Measurements from ENCODE around the gene TAF1. TPM values are rescaled to one million over a fixed set of nuclear protein-coding genes. Genes with fewer than 3 reads are reported as not detected.
"Not testable (repeated sequence)": the region's sequence is repeated elsewhere in the genome, so short reads cannot be mapped to it uniquely, and the experiment has no call there.

TAF1 gene
- total RNA-seq, 2 experiments from 2014 or later = 29.0 to 33.0 TPM

- POLR2A ChIA-PET = interaction anchor here (0.9 to 3.5 kb wide), 4 partner anchors 40 to 126 kb away, joined by 3 to 48 read pairs (median 8); partner anchors contain the start of genes OGT and TAF1
- no peak overlapping the region for H3K27ac Mint-ChIP-seq
These were observed 126.3 kb downstream of the TAF1 start for GRCh38 chrX:71492231-71493065.

GRCh38 chrX:71493111-71493613 lies 127.0 kb downstream of the TAF1 start:
- POLR2A ChIA-PET = interaction anchor here (1.0 to 3.5 kb wide), 3 partner anchors 40 to 127 kb away, joined by 3 to 48 read pairs (median 13); partner anchors contain the start of genes OGT and TAF1
- H3K4me1 Mint-ChIP-seq = peaks cover 13% of the 10 kb centered on the region
- H3K27me3 Mint-ChIP-seq = no peaks in the 10 kb centered on the region
- H3K9me3 Mint-ChIP-seq = peaks cover 2% of the 10 kb centered on the region
- CTCF ChIA-PET = no interaction called here
- no peak for DNase-seq
- H3K36me3 Mint-ChIP-seq (ENCODE audit: low read depth) = no peaks in the 10 kb centered on the region
- no peak overlapping the region for H3K27ac Mint-ChIP-seq
- H3K4me3 Mint-ChIP-seq = peak overlapping the region; percentile 75

More at GRCh38 chrX:71492231-71493065, 126.3 kb downstream of the TAF1 start:
- Mint-ChIP-seq H3K27me3 (no peaks in the 10 kb centered on the region), H3K36me3 (ENCODE audit: low read depth) (no peaks in the 10 kb centered on the region), H3K4me3 (peak overlapping the region; percentile 75), H3K9me3 (peaks cover 2% of the 10 kb centered on the region), H3K4me1 (peaks cover 13% of the 10 kb centered on the region)
- CTCF ChIA-PET = no interaction called here
- peak; percentile 42 for DNase-seq

GRCh38 chrX:71495979-71496378 lies 129.8 kb downstream of the TAF1 start:
- not testable (repeated sequence) for DNase-seq, H3K27me3 Mint-ChIP-seq, H3K27ac Mint-ChIP-seq

GRCh38 chrX:71496476-71496875 lies 130.3 kb downstream of the TAF1 start:
- POLR2A ChIA-PET = no interaction called here
- CTCF ChIA-PET = no interaction called here
- no peak for DNase-seq
- Mint-ChIP-seq H3K27me3 (no peaks in the 10 kb centered on the region), H3K4me3 (no peak overlapping the region), H3K27ac (no peak overlapping the region), H3K9me3 (peaks cover 2% of the 10 kb centered on the region), H3K36me3 (ENCODE audit: low read depth) (no peaks in the 10 kb centered on the region), H3K4me1 (peaks cover 12% of the 10 kb centered on the region)

More at GRCh38 chrX:71495979-71496378, 129.8 kb downstream of the TAF1 start:
- CTCF ChIA-PET; H3K36me3 Mint-ChIP-seq (ENCODE audit: low read depth); H3K4me3 Mint-ChIP-seq; H3K9me3 Mint-ChIP-seq; POLR2A ChIA-PET: not testable (repeated sequence)
- H3K4me1 Mint-ChIP-seq = peaks cover 12% of the 10 kb centered on the region

GRCh38 chrX:71502080-71502479 lies 135.9 kb downstream of the TAF1 start:
- H3K4me3 Mint-ChIP-seq; H3K27me3 Mint-ChIP-seq; H3K36me3 Mint-ChIP-seq (ENCODE audit: low read depth); H3K9me3 Mint-ChIP-seq; DNase-seq; H3K27ac Mint-ChIP-seq; H3K4me1 Mint-ChIP-seq; POLR2A ChIA-PET; CTCF ChIA-PET: not testable (repeated sequence)

- no peak overlapping the region for H3K4me3 Mint-ChIP-seq
- ChIA-PET CTCF (no interaction called here), POLR2A (no interaction called here)
- H3K36me3 Mint-ChIP-seq (ENCODE audit: low read depth) = no peaks in the 10 kb centered on the region
- H3K4me1 Mint-ChIP-seq = no peaks in the 10 kb centered on the region
- no peak for DNase-seq
- no peaks in the 10 kb centered on the region for H3K27me3 Mint-ChIP-seq
- H3K27ac Mint-ChIP-seq = no peak overlapping the region
- H3K9me3 Mint-ChIP-seq = no peaks in the 10 kb centered on the region
These were observed 138.2 kb downstream of the TAF1 start for GRCh38 chrX:71504346-71504745.

GRCh38 chrX:71509289-71509688 lies 143.1 kb downstream of the TAF1 start:
- Mint-ChIP-seq H3K9me3 (peaks cover 4% of the 10 kb centered on the region), H3K4me3 (no peak overlapping the region), H3K4me1 (peaks cover 8% of the 10 kb centered on the region), H3K27ac (no peak overlapping the region), H3K27me3 (no peaks in the 10 kb centered on the region), H3K36me3 (ENCODE audit: low read depth) (no peaks in the 10 kb centered on the region)
- DNase-seq = no peak
- POLR2A ChIA-PET = no interaction called here
- CTCF ChIA-PET = no interaction called here

- peaks cover 13% of the 10 kb centered on the region for H3K4me1 Mint-ChIP-seq
- no peak overlapping the region for H3K4me3 Mint-ChIP-seq
- POLR2A ChIA-PET = no interaction called here
- H3K36me3 Mint-ChIP-seq (ENCODE audit: low read depth) = no peaks in the 10 kb centered on the region
- no peaks in the 10 kb centered on the region for H3K27me3 Mint-ChIP-seq
- CTCF ChIA-PET = no interaction called here
- no peak for DNase-seq
- H3K9me3 Mint-ChIP-seq = peaks cover 4% of the 10 kb centered on the region
- no peak overlapping the region for H3K27ac Mint-ChIP-seq
These were observed 144.0 kb downstream of the TAF1 start for GRCh38 chrX:71510161-71510560.

- POLR2A ChIA-PET = interaction anchor here (2.0 to 2.1 kb wide), 2 partner anchors 18 to 20 kb away, joined by 8 to 14 read pairs; partner anchors contain the start of gene OGT
- H3K27ac Mint-ChIP-seq; H3K36me3 Mint-ChIP-seq (ENCODE audit: low read depth); H3K27me3 Mint-ChIP-seq; H3K9me3 Mint-ChIP-seq; H3K4me3 Mint-ChIP-seq; DNase-seq; CTCF ChIA-PET: not testable (repeated sequence)
- H3K4me1 Mint-ChIP-seq = peaks cover 13% of the 10 kb centered on the region
These were observed 147.6 kb downstream of the TAF1 start for GRCh38 chrX:71513731-71514130.

- CTCF ChIA-PET = no interaction called here
- DNase-seq = peak; percentile 26
- H3K27ac Mint-ChIP-seq = no peak overlapping the region
- H3K27me3 Mint-ChIP-seq = no peaks in the 10 kb centered on the region
- no peak overlapping the region for H3K4me3 Mint-ChIP-seq
- no peaks in the 10 kb centered on the region for H3K36me3 Mint-ChIP-seq (ENCODE audit: low read depth)
- POLR2A ChIA-PET = interaction anchor here (2.0 to 2.1 kb wide), 2 partner anchors 17 to 19 kb away, joined by 8 to 14 read pairs; partner anchors contain the start of gene OGT
- H3K4me1 Mint-ChIP-seq = peaks cover 13% of the 10 kb centered on the region
- H3K9me3 Mint-ChIP-seq = peaks cover 4% of the 10 kb centered on the region
These were observed 148.3 kb downstream of the TAF1 start for GRCh38 chrX:71514367-71515037.

GRCh38 chrX:71515038-71515396 lies 148.9 kb downstream of the TAF1 start:
- CTCF ChIA-PET = no interaction called here
- DNase-seq = no peak
- Mint-ChIP-seq H3K4me1 (peaks cover 13% of the 10 kb centered on the region), H3K36me3 (ENCODE audit: low read depth) (no peaks in the 10 kb centered on the region), H3K27ac (no peak overlapping the region), H3K9me3 (peaks cover 4% of the 10 kb centered on the region), H3K4me3 (no peak overlapping the region), H3K27me3 (no peaks in the 10 kb centered on the region)
- POLR2A ChIA-PET = interaction anchor here (2.0 to 2.1 kb wide), 2 partner anchors 16 to 19 kb away, joined by 8 to 14 read pairs; partner anchors contain the start of gene OGT
